OCI-LY7 (cell line): Measurements from ENCODE around the gene GZMM. TPM values are rescaled to one million over a fixed set of nuclear protein-coding genes. Genes with fewer than 3 reads are reported as not detected.

Experiments
- BruUV-seq: library from RNA; stranded (reverse); fragments of 400-500 nt; replicated peaks from 2 replicates; lab custom pipeline; 2021; lab: Mats Ljungman, UMichigan
- CTCF ChIA-PET: fragments of 300-600 bp; sonication (Branson Sonifier 250); formaldehyde crosslinking; loops from one replicate; lab custom pipeline; 2022; ENCODE audit warnings: antibody characterized with exemption; ENCODE audit not compliant: unreplicated experiment; lab: Charles Lee
- POLR2A ChIA-PET: fragments of 300-600 bp; sonication (Branson Sonifier 250); formaldehyde crosslinking; loops from one replicate; lab custom pipeline; 2022; ENCODE audit warnings: antibody characterized with exemption; lab: Charles Lee
- DNase-seq: peaks from one replicate; pipeline ENCODE4 v3.0.0-alpha.2; 2015; ENCODE audit warnings: low spot score
- H2AFZ ChIP-seq: fragments of 200-600 bp; sonication (generic), shearing (Covaris generic); 2 replicates; pipeline ENCODE4 v1.6.1; 2014; ENCODE audit warnings: mild to moderate bottlenecking, antibody characterized with exemption, low read length, moderate library complexity
- H3K27ac ChIP-seq: fragments of 200-600 bp; sonication (generic); 2 replicates; pipeline ENCODE4 v1.5.1; 2014; ENCODE audit warnings: mixed run types, low read depth, mild to moderate bottlenecking, moderate library complexity, low read length, inconsistent platforms; ENCODE audit not compliant: poor library complexity, severe bottlenecking
- H3K36me3 ChIP-seq: fragments of 200-600 bp; sonication (generic); 2 replicates; pipeline ENCODE4 v1.6.1; 2014; ENCODE audit warnings: mild to moderate bottlenecking, antibody characterized with exemption, low read length, moderate library complexity, mixed read lengths; ENCODE audit not compliant: insufficient read depth
- H3K4me1 ChIP-seq: fragments of 200-600 bp; sonication (generic); 2 replicates; pipeline ENCODE4 v1.5.1; 2014; ENCODE audit warnings: mild to moderate bottlenecking, low read length; ENCODE audit not compliant: insufficient read depth, poor library complexity, severe bottlenecking
- H3K4me2 ChIP-seq: fragments of 200-600 bp; sonication (generic); 2 replicates; pipeline ENCODE4 v1.6.1; 2014; ENCODE audit warnings: mild to moderate bottlenecking, low read length
- H3K4me3 ChIP-seq: fragments of 200-600 bp; sonication (generic); 2 replicates; pipeline ENCODE4 v1.5.1; 2014; ENCODE audit warnings: mild to moderate bottlenecking, low read depth, low read length; ENCODE audit not compliant: poor library complexity, severe bottlenecking
- H3K79me2 ChIP-seq: fragments of 200-600 bp; sonication (generic); 2 replicates; pipeline ENCODE4 v1.6.1; 2016; ENCODE audit warnings: low read depth, mild to moderate bottlenecking, low read length, moderate library complexity, mixed read lengths; ENCODE audit not compliant: insufficient read depth
- H3K9me2 ChIP-seq: fragments of 200-600 bp; sonication (generic); 2 replicates; pipeline ENCODE4 v1.6.1; 2016; ENCODE audit warnings: mild to moderate bottlenecking, low read length, mixed read lengths; ENCODE audit not compliant: insufficient read depth
- H3K9me3 ChIP-seq: fragments of 200-600 bp; sonication (generic); 2 replicates; pipeline ENCODE4 v1.6.1; 2014; ENCODE audit warnings: mild to moderate bottlenecking, mixed run types, low read length, mixed read lengths
- H4K20me1 ChIP-seq: fragments of 200-600 bp; sonication (generic); 2 replicates; pipeline ENCODE4 v1.6.1; 2014; ENCODE audit warnings: mild to moderate bottlenecking, antibody characterized with exemption, low read length, moderate library complexity, mixed read lengths; ENCODE audit not compliant: insufficient read depth
- EZH2phosphoT487 ChIP-seq: fragments of 200-600 bp; sonication (generic); IDR thresholded peaks from 2 replicates; pipeline ENCODE4 v1.6.1; 2018; ENCODE audit warnings: low read depth, borderline replicate concordance, mild to moderate bottlenecking, mixed run types, antibody characterized with exemption, low read length, moderate library complexity, mixed read lengths
- intact Hi-C: fragments of 100-400 bp; cut with micrococcal nuclease; formaldehyde crosslinking; loops from one replicate; pipeline ENCODE4 v1.10.0; 2022; ENCODE audit not compliant: unreplicated experiment
- total RNA-seq, 2 experiments: library from RNA; depleted of rRNA in 1 of 2; stranded (reverse); fragments of >200 nt in 1 of 2; shearing (Covaris generic) in 1 of 2; gene quantifications; 2 replicates each; pipeline ENCODE4 v1.2.3, GENCODE V29; 2014 to 2022
- TF ChIP-seq, protein P1 (sequence below): fragments of 200-600 bp; sonication (generic); conservative IDR thresholded peaks from 2 replicates; pipeline ENCODE4 v1.5.1; 2014; ENCODE audit warnings: mild to moderate bottlenecking, antibody characterized with exemption, low read length, moderate library complexity, mixed read lengths

The GZMM gene
- total RNA-seq, 2 experiments from 2014 or later, result not detected

DNA sequence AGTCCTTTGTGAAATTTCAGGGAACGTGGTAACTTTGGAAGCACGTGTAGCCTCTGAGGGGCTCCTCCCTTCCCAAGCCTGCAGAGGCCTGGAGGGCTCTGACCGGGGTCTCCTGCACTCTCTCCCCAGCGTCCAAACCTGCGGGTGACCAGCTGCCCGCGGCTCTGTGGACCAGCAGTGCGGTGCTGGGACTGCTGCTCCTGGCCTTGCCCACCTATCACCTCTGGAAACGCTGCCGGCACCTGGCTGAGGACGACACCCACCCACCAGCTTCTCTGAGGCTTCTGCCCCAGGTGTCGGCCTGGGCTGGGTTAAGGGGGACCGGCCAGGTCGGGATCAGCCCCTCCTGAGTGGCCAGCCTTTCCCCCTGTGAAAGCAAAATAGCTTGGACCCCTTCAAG is 39.2 kb upstream of the GZMM start:
- CTCF ChIA-PET, result interaction anchor here (0.5 kb wide), 1 partner anchor 26 kb away, joined by 8 read pairs; no protein-coding TSS in a partner anchor

DNA sequence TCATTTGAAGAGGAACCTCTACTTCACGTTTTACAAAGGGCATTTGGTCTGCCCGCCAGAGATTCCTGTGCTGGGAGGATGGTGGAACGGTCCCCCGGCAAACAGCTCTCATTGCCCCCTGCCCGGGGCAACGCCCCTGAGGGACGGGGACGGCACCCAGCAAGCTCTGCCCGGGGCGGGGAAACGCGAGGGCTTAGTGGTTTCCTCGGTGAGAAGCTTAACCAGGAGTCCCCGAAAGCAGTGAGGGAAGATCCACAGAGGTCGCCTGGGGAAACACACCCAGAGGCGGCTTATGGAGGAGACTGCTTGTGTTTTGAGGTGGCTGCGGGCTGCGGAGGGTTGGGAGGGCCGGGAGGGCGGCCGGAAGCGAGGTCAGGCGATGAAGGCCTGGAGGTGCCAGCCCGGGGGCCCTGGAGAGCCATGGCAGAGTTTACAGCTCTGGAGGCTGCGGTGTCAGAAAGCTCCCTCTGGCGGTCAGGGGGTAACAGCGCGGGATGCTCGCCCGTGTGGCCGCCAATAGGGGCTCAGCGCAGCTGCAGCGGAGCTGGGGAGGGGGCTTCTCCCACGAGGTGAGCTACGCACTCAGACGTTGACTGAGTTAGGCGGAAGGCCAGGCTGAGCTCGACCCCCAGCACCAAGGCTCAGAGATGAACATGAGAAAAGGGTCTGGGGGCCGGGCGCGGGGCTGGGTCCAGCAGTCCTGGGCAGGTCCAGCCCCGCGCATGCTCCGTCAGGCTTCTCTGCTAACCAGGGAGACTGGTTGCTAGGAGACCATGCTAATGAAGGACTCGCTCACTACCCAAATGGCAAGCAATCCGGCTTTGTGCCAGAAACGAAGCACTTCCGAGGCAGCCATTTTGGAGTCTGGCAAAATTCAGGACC is 37.2 kb upstream of the GZMM start:
- peak; percentile 99 for DNase-seq
- intact Hi-C loops, result loop anchor here (2.0 kb wide), 2 partner anchors 18 to 64 kb away; no protein-coding TSS in a partner anchor

More for the DNA sequence above, 39.2 kb upstream of the GZMM start:
- Histone ChIP-seq H3K9me2 (no peaks in the 10 kb centered on the region), H3K27ac (no peak overlapping the region), H2AFZ (no peak overlapping the region), H3K9me3 (no peaks in the 10 kb centered on the region), H3K4me3 (no peak overlapping the region), H3K36me3 (no peaks in the 10 kb centered on the region; the same call in 1 of the 2 replicates), H3K4me1 (peaks cover 21% of the 10 kb centered on the region), H3K4me2 (no peak overlapping the region), H4K20me1 (no peaks in the 10 kb centered on the region), H3K79me2 (peaks cover 6% of the 10 kb centered on the region; the same call in 1 of the 2 replicates)
- TF ChIP-seq, protein P1, sequence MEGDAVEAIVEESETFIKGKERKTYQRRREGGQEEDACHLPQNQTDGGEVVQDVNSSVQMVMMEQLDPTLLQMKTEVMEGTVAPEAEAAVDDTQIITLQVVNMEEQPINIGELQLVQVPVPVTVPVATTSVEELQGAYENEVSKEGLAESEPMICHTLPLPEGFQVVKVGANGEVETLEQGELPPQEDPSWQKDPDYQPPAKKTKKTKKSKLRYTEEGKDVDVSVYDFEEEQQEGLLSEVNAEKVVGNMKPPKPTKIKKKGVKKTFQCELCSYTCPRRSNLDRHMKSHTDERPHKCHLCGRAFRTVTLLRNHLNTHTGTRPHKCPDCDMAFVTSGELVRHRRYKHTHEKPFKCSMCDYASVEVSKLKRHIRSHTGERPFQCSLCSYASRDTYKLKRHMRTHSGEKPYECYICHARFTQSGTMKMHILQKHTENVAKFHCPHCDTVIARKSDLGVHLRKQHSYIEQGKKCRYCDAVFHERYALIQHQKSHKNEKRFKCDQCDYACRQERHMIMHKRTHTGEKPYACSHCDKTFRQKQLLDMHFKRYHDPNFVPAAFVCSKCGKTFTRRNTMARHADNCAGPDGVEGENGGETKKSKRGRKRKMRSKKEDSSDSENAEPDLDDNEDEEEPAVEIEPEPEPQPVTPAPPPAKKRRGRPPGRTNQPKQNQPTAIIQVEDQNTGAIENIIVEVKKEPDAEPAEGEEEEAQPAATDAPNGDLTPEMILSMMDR, result no peak
- no peak for TF ChIP-seq EZH2phosphoT487
- DNase-seq, result no peak
- POLR2A ChIA-PET, result no interaction called here
- no TSS peak for BruUV-seq
- intact Hi-C loops, result no loop called here

More for the DNA sequence above, 37.2 kb upstream of the GZMM start:
- H3K27ac ChIP-seq, result peak overlapping the region; percentile 54
- peak overlapping the region; percentile 83 for H3K4me3 ChIP-seq
- no peaks in the 10 kb centered on the region; the same call in 1 of the 2 replicates for H3K36me3 ChIP-seq
- H4K20me1 ChIP-seq, result no peaks in the 10 kb centered on the region
- no peaks in the 10 kb centered on the region for H3K9me2 ChIP-seq
- H2AFZ ChIP-seq, result peak overlapping the region; percentile 95
- H3K4me1 ChIP-seq, result peaks cover 36% of the 10 kb centered on the region
- TF ChIP-seq, protein P1, result peak; percentile 87
- no peak for TF ChIP-seq EZH2phosphoT487
- no TSS peak for BruUV-seq
- H3K79me2 ChIP-seq, result peaks cover 6% of the 10 kb centered on the region; the same call in 1 of the 2 replicates
- CTCF ChIA-PET, result interaction anchor here (1.0 kb wide), 2 partner anchors 15 to 136 kb away, joined by 3 read pairs; no protein-coding TSS in a partner anchor
- POLR2A ChIA-PET, result interaction anchor here (0.6 to 0.9 kb wide), 4 partner anchors 16 to 85 kb away, joined by 3 to 6 read pairs (median 3); partner anchors contain the start of gene CDC34
- H3K4me2 ChIP-seq, result peak overlapping the region; percentile 98
- H3K9me3 ChIP-seq, result no peaks in the 10 kb centered on the region
